ENCODE data around the gene ADAM15. TPM values are rescaled to one million over a fixed set of nuclear protein-coding genes. Genes with fewer than 3 reads are reported as not detected.

ADAM15 gene
- total and polyA plus RNA-seq, 4 donors: 49.5 to 233 (median 160) TPM

DNA sequence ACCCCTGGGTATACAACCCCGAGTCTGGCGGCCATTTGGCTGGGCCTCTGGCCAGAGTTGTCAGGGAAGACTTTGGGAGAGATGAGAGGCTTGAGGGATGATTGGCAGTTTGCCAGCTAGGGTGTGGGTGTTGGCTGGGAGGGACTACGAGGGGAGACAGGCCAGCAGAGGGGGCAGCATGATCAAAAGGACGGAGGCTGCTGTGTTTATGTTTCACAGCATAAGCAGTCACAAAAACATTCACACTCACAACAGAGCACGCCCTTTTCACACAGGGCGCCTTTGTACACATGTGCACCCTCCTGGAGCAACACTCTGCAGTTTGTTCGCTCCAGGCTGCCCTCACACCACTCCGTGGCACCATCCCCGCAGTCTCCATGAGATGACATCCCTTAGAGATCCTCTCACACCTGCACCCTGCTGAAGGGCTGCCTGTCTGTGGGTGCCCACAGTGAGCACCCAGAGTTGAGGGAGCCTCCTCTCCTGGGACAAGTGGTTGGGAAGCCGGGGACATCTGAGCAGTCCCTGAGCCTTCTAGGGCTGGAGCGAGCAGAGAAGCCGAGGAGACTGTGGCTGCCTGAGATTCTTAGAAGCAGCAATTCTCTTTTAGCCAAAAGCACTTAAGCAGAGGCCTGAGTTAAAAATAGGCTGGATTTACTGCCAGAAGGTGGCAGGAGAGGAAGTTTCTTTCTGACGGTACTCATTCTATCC is 43.0 kb downstream of the ADAM15 start:
- peak overlapping the region; percentile 14 to 63 for H3K27ac ChIP-seq (ENCODE audit: low read depth in 1 of 2, low read length in 1 of 2)

DNA sequence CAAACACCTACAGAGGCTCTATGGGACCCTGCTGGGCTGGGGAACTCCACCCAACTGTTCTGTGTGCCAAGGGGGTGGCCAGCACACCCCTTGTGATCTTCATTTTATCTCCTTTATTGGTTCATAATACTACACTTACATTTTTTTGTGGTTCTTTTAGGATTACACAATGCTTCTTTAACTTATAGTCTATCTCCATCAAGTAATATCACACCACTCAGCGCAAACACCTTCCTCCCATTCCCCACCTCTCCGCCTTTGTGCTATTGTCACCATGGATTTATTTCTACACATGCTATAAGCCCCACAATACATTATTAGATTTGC is 43.5 kb downstream of the ADAM15 start:
- H3K27me3 ChIP-seq (ENCODE audit: control insufficient read depth in 3 of 3, insufficient read depth in 3 of 3, low read length in 2 of 3): peaks cover 0 to 3% (median 0%) of the 10 kb centered on the region in 3 donors
- H3K9ac ChIP-seq (ENCODE audit: insufficient read depth in 1 of 2, low read length in 2 of 2): no peak overlapping the region
- ATAC-seq (ENCODE audit: insufficient read depth, low FRiP score): no peak
- no peak overlapping the region for H3K4me3 ChIP-seq
- WGBS, 2 donors: 65 to 82% methylated on average over 2 of the region's 2 CpGs
- TF ChIP-seq, protein P1, sequence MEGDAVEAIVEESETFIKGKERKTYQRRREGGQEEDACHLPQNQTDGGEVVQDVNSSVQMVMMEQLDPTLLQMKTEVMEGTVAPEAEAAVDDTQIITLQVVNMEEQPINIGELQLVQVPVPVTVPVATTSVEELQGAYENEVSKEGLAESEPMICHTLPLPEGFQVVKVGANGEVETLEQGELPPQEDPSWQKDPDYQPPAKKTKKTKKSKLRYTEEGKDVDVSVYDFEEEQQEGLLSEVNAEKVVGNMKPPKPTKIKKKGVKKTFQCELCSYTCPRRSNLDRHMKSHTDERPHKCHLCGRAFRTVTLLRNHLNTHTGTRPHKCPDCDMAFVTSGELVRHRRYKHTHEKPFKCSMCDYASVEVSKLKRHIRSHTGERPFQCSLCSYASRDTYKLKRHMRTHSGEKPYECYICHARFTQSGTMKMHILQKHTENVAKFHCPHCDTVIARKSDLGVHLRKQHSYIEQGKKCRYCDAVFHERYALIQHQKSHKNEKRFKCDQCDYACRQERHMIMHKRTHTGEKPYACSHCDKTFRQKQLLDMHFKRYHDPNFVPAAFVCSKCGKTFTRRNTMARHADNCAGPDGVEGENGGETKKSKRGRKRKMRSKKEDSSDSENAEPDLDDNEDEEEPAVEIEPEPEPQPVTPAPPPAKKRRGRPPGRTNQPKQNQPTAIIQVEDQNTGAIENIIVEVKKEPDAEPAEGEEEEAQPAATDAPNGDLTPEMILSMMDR (IDR thresholded peaks at IDR 0.05; ENCODE audit: control extremely low read depth, extremely low read depth): no peak
- no peaks in the 10 kb centered on the region for H3K9me3 ChIP-seq (ENCODE audit: control insufficient read depth in 4 of 4, insufficient read depth in 3 of 4, low read length in 3 of 4)
- peaks cover 3 to 25% (median 11%) of the 10 kb centered on the region in 5 donors for H3K4me1 ChIP-seq (ENCODE audit: control insufficient read depth in 5 of 5, insufficient read depth in 5 of 5, low read length in 5 of 5)
- no peak for DNase-seq
- peak overlapping the region in 1 of 2 donors; percentile 32 for H3K27ac ChIP-seq (ENCODE audit: low read depth in 1 of 2, low read length in 1 of 2)
- no peaks in the 10 kb centered on the region for H3K36me3 ChIP-seq (ENCODE audit: control insufficient read depth in 4 of 4, insufficient read depth in 4 of 4, low read length in 4 of 4)

More for the DNA sequence above, 43.0 kb downstream of the ADAM15 start:
- 23 to 39% methylated on average over 13 of the region's 13 CpGs for WGBS, 2 donors
- H3K27me3 ChIP-seq (ENCODE audit: control insufficient read depth in 3 of 3, insufficient read depth in 3 of 3, low read length in 2 of 3): peaks cover 0 to 3% (median 0%) of the 10 kb centered on the region in 3 donors
- peaks cover 3 to 25% (median 11%) of the 10 kb centered on the region in 5 donors for H3K4me1 ChIP-seq (ENCODE audit: control insufficient read depth in 5 of 5, insufficient read depth in 5 of 5, low read length in 5 of 5)
- peak; percentile 39 for ATAC-seq (ENCODE audit: insufficient read depth, low FRiP score)
- H3K9ac ChIP-seq (ENCODE audit: insufficient read depth in 1 of 2, low read length in 2 of 2): no peak overlapping the region
- H3K9me3 ChIP-seq (ENCODE audit: control insufficient read depth in 4 of 4, insufficient read depth in 3 of 4, low read length in 3 of 4): no peaks in the 10 kb centered on the region
- no peaks in the 10 kb centered on the region for H3K36me3 ChIP-seq (ENCODE audit: control insufficient read depth in 4 of 4, insufficient read depth in 4 of 4, low read length in 4 of 4)
- peak; percentile 89 to 93 (median 92) for DNase-seq
- no peak overlapping the region for H3K4me3 ChIP-seq
- TF ChIP-seq, protein P1 (IDR thresholded peaks at IDR 0.05; ENCODE audit: control extremely low read depth, extremely low read depth): peak; percentile 22

- DNase-seq: no peak
- TF ChIP-seq, protein P1 (IDR thresholded peaks at IDR 0.05; ENCODE audit: control extremely low read depth, extremely low read depth): no peak
- Histone ChIP-seq H3K4me3 (no peak overlapping the region), H3K9me3 (ENCODE audit: control insufficient read depth in 4 of 4, insufficient read depth in 3 of 4, low read length in 3 of 4) (no peaks in the 10 kb centered on the region), H3K27ac (ENCODE audit: low read depth in 1 of 2, low read length in 1 of 2) (no peak overlapping the region), H3K36me3 (ENCODE audit: control insufficient read depth in 4 of 4, insufficient read depth in 4 of 4, low read length in 4 of 4) (no peaks in the 10 kb centered on the region), H3K4me1 (ENCODE audit: control insufficient read depth in 5 of 5, insufficient read depth in 5 of 5, low read length in 5 of 5) (peaks cover 0 to 7% (median 3%) of the 10 kb centered on the region in 5 donors), H3K9ac (ENCODE audit: insufficient read depth in 1 of 2, low read length in 2 of 2) (no peak overlapping the region), H3K27me3 (ENCODE audit: control insufficient read depth in 3 of 3, insufficient read depth in 3 of 3, low read length in 2 of 3) (peaks cover 0 to 3% (median 0%) of the 10 kb centered on the region in 3 donors)
- WGBS, 2 donors: 86 to 89% methylated on average over 7 of the region's 7 CpGs
- ATAC-seq (ENCODE audit: insufficient read depth, low FRiP score): no peak
These were observed 48.2 kb downstream of the ADAM15 start for GRCh38 chr1:155099331-155099730.

Data from lung (tissue), 12 donors.